ENCODE data around the gene FKBP7. TPM values are rescaled to one million over a fixed set of nuclear protein-coding genes. Genes with fewer than 3 reads are reported as not detected.
"Not testable (repeated sequence)": the region's sequence is repeated elsewhere in the genome, so short reads cannot be mapped to it uniquely, and the experiment has no call there.

FKBP7 gene, protein sequence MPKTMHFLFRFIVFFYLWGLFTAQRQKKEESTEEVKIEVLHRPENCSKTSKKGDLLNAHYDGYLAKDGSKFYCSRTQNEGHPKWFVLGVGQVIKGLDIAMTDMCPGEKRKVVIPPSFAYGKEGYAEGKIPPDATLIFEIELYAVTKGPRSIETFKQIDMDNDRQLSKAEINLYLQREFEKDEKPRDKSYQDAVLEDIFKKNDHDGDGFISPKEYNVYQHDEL
- 35.5 and 109 TPM in 2 replicates for total RNA-seq (ENCODE audit: low replicate concordance)

DNA sequence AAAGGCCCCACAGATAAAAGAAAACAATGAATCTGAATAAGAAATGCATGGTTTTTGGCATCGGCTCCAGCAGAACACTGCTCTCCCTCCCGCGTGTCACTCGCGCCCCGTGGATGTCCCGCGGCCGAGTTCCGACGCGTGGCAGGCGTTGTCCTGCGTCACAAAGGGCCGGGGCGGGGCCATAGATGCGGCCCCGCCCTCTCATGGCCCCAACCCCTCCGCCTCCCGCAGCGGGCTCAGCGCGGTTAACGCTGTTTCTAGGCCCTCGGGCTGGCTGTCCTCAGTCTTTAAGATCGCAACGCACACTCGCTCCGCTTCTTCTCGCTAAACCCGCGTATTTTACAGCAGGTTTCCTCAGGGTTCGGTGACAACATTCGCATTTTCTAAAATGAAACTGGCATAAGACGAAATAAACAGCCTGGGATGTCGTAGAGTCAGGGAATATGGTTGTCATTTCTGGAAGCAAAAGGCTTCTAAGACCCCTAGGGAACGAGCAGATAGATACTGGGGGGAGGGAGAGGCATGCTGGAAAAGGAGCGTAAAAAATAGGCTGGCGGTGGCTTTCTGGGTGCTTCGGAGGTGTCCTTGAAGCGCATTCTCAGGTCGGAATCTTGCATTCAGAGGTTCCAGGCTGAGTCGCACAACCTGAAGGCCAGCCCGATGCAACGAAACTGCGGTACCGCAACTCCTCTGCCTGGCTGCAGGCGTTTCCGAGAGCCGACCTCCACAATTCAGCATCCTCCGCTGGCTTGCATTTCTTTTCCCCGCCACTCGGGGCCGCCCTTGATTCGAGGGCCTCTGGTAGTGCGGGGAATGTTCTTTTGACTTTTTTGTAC, at the start of gene FKBP7:
FKBP7 (minus strand) TSS at position 162 of the 836 bp plus-strand sequence; CDS start at position 61, 101 bp downstream.
- H3K4me3 ChIP-seq (ENCODE audit: low read depth, low read length): peak within 1 kb of the TSS; percentile 97
- TF ChIP-seq, protein P1, sequence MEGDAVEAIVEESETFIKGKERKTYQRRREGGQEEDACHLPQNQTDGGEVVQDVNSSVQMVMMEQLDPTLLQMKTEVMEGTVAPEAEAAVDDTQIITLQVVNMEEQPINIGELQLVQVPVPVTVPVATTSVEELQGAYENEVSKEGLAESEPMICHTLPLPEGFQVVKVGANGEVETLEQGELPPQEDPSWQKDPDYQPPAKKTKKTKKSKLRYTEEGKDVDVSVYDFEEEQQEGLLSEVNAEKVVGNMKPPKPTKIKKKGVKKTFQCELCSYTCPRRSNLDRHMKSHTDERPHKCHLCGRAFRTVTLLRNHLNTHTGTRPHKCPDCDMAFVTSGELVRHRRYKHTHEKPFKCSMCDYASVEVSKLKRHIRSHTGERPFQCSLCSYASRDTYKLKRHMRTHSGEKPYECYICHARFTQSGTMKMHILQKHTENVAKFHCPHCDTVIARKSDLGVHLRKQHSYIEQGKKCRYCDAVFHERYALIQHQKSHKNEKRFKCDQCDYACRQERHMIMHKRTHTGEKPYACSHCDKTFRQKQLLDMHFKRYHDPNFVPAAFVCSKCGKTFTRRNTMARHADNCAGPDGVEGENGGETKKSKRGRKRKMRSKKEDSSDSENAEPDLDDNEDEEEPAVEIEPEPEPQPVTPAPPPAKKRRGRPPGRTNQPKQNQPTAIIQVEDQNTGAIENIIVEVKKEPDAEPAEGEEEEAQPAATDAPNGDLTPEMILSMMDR (IDR thresholded peaks at IDR 0.05; ENCODE audit: insufficient read depth, low read length): peak; percentile 60
- DNase-seq (ENCODE audit: low read depth): peak; percentile 79

DNA sequence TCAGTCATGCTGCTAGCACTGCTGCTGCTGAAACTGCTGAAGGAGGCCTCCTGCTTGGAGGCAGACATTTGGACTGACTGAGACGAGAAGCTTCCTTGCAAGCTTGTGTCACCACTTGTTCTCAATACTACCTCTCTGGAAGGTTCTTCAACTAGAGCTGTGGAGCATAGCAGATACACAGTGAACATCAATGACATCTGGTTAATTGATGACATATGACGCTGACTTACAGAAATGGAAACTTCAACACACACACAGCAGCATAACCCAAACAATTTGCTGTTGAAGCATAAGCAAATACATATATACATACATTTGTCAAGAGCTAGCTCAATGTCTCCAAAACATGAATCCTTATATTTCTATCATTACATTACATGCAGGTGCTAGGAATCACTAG, 49.2 kb upstream of the FKBP7 start:
- DNase-seq (ENCODE audit: low read depth): no peak
- TF ChIP-seq, protein P1 (IDR thresholded peaks at IDR 0.05; ENCODE audit: insufficient read depth, low read length): no peak
- no peak overlapping the region for H3K4me3 ChIP-seq (ENCODE audit: low read depth, low read length)

DNA sequence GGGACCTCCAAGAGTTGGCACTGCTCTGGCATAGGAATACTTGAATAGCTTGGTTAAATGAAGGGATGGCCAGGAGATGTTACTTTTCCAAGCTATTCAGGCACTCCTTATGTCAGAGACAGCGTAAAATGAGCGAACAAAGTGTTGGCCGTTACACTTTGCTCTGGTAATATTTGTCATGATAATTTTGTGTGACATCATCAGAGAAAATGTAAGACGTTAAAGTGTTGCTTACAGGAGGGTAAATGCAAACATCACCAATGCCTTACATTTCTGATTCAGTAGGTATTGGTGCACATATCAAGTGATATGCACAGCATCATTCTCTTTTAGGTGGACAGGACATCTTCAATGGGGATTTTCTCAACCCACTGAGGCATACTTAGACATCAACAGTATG, 47.9 kb upstream of the FKBP7 start:
- TF ChIP-seq, protein P1 (IDR thresholded peaks at IDR 0.05; ENCODE audit: insufficient read depth, low read length): no peak
- DNase-seq (ENCODE audit: low read depth): no peak

DNA sequence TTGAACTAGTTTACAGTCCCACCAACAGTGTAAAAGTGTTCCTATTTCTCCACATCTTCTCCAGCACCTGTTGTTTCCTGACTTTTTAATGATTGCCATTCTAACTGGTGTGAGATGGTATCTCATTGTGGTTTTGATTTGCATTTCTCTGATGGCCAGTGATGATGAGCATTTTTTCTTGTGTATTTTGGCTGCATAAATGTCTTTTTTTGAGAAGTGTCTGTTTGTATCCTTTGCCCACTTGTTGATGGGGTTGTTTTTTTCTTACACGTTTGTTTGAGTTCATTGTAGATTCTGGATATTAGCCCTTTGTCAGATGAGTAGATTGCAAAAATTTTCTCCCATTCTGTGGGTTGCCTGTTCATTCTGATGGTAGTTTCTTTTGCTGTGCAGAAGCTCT, 47.1 kb upstream of the FKBP7 start:
- not testable (repeated sequence) for DNase-seq (ENCODE audit: low read depth); H3K4me3 ChIP-seq (ENCODE audit: low read depth, low read length)

More for the DNA sequence above, 47.9 kb upstream of the FKBP7 start:
- no peak overlapping the region for H3K4me3 ChIP-seq (ENCODE audit: low read depth, low read length)

DNA sequence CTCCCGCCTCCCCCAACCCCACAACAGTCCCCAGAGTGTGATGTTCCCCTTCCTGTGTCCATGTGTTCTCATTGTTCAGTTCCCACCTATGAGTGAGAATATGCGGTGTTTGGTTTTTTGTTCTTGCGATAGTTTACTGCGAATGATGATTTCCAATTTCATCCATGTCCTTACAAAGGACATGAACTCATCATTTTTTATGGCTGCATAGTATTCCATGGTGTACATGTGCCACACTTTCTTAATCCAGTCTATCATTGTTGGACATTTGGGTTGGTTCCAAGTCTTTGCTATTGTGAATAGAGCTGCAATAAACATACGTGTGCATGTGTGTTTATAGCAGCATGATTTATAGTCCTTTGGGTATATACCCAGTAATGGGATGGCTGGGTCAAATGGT, 46.6 kb upstream of the FKBP7 start:
- not testable (repeated sequence) for DNase-seq (ENCODE audit: low read depth); H3K4me3 ChIP-seq (ENCODE audit: low read depth, low read length)

DNA sequence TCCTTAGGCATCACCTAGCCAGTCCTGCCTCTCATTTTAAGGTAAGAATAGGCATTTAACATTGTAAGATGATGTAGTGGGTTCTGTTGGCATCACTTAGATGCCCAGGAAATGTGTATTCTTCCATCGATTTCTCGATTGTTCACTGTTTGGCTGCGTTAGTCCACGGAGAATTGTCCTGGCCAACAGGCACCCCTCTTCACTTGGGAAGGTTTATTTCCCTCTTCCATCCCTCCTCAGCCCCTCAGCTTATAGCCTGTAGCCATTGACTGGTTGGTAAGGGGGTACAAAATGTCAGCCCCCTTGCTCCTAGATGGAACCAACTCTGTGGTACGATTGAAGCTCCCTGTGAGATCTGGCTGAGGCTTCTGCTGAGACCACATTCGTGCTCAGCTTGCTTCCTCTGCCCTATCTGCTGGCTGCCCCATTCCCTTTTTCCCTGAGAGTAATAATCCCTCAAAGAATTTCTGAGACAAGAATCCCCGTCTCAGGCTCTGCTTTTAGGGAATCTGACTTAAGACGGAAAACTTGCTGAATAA, 45.3 kb upstream of the FKBP7 start:
- TF ChIP-seq, protein P1 (IDR thresholded peaks at IDR 0.05; ENCODE audit: insufficient read depth, low read length): no peak
- peak; percentile 6 for DNase-seq (ENCODE audit: low read depth)
- H3K4me3 ChIP-seq (ENCODE audit: low read depth, low read length): peak overlapping the region; percentile 75

DNA sequence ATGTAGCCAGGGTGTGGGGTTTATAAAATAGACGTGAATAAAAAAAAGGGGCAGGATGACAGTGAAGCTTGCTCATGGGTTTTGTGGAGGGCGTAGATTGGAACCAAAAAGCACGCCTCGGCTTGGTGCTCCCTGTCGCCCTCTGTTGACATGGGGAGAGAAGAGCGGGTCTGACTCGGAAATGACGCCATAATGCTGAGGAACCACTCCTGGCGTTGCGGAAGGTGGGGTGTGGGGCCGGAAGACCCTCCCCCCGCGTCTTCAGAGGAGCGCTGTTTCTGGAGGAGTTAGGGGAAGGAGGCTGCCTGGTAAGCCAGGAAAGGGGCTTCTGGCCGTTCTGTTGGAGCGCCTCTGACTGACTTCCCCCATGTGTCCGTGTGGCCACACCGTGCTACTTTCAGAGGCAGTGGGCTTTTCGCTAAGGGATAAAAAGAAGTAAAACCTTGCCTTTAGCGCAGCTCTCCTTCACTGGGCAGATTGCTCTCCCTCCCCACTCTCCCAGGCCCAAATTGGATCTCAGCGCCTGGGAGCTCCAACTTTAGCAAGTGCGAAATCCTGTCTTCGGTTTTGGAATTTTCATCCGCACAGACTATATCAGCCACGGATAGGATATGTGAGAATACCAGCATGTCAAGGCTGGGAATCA, 44.7 kb upstream of the FKBP7 start:
- TF ChIP-seq, protein P1 (IDR thresholded peaks at IDR 0.05; ENCODE audit: insufficient read depth, low read length): peak; percentile 80
- DNase-seq (ENCODE audit: low read depth): peak; percentile 74
- H3K4me3 ChIP-seq (ENCODE audit: low read depth, low read length): peak overlapping the region; percentile 75

All from fibroblast of the aortic adventitia (primary cell).